Measurements from ENCODE around the gene KLK4.

DNA sequence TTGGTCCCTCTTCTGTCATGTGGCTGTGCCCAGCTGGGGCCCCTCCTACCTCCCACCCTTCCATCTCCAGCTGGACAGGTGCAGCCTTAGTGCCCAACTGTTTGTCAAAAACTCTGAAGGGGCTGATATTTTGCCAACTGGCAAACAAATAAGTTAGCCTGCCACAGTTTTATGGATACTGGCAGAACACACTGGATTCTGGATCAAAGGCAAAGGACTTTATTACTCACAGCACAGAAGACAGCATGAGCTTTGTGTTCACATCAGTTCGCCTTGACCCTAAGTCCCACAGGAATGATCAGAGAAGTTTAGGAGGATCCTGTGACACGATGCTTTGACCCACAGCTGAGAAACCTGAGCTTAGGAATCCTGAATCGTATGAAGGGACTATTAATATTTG, 21.6 kb downstream of the KLK4 start:
- TF ChIP-seq, protein P1, sequence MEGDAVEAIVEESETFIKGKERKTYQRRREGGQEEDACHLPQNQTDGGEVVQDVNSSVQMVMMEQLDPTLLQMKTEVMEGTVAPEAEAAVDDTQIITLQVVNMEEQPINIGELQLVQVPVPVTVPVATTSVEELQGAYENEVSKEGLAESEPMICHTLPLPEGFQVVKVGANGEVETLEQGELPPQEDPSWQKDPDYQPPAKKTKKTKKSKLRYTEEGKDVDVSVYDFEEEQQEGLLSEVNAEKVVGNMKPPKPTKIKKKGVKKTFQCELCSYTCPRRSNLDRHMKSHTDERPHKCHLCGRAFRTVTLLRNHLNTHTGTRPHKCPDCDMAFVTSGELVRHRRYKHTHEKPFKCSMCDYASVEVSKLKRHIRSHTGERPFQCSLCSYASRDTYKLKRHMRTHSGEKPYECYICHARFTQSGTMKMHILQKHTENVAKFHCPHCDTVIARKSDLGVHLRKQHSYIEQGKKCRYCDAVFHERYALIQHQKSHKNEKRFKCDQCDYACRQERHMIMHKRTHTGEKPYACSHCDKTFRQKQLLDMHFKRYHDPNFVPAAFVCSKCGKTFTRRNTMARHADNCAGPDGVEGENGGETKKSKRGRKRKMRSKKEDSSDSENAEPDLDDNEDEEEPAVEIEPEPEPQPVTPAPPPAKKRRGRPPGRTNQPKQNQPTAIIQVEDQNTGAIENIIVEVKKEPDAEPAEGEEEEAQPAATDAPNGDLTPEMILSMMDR (IDR thresholded peaks at IDR 0.05; ENCODE audit: extremely low read depth in 1 of 2, insufficient read depth in 1 of 2, low read depth in 1 of 2, low read length in 2 of 2) = no peak
- no peak for TF ChIP-seq POLR2AphosphoS5 (IDR thresholded peaks at IDR 0.05; ENCODE audit: insufficient read depth, low read depth, low read length)
